NCI-H1694 treated with DMSO at 0.1 percent for 48 hours (cell line): ENCODE results near the gene ZNF846.
"Not testable (repeated sequence)": the region's sequence is repeated elsewhere in the genome, so short reads cannot be mapped to it uniquely, and the experiment has no call there.

Experiments used
- DNase-seq: peaks from one replicate; lab custom pipeline; 2025; lab: John Stamatoyannopoulos, UW

Gene ZNF846

DNA sequence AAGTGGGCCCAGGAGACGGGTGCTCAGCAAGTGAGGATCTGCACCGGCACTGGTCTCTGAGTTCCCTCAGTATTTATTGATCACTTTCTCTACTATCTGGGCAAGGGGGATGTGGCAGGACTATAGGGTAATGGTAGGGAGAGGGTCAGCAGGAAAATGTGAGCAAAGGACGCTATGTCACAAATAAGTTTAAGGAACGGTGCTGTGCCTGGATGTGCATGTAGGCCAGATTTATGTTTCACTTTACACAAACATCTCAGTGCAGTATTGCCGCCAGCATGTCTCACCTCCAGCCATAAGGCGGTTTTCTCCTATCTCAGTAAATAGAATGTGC is 15.6 kb upstream of the ZNF846 start:
- not testable (repeated sequence) for DNase-seq

GRCh38 chr19:9782338-9782737 is 13.8 kb upstream of the ZNF846 start:
- DNase-seq, result no peak

DNA sequence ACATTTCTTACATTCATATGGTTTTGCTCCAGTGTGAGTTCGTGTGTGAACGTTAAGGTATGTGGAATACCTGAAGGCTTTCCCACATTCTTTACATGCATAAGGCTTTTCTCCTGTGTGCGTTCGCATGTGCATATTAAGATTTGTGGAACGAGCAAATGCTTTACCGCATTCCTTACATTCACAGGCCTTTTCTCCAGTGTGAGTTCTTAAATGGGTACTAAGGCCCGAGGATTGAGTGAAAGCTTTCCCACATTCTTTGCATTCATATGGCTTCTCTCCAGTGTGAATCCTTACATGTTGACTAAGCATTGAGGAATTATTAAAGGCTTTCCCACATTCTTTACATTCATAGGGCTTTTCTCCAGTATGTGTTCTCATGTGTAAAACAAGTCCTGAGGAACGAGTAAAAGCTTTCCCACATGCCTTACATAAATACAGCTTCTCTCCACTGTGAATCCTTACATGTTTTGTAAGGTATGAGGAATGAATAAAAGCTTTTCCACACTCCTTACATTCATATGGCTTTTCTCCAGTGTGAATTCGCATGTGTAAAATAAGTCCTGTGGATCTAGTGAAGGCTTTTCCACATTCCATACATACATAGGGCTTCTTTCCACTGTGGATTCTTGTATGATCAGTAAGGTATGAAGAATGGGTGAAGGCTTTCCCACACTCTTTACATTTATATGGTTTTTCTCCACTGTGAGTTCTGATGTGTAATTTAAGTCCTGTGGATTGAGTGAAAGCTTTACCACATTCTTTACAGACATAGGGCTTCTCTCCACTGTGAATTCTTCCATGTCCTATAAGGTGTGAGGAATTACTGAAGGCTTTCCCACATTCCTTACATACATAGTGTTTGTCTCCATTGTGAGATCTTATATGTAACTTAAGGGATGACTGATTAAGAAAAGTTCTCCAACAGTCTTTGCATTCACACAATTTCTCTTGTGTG is 10.7 kb downstream of the ZNF846 start:
- no peak for DNase-seq

GRCh38 chr19:9752701-9753443 is 15.7 kb downstream of the ZNF846 start:
- no peak for DNase-seq

GRCh38 chr19:9751446-9751845 is 17.1 kb downstream of the ZNF846 start:
- DNase-seq, result no peak

DNA sequence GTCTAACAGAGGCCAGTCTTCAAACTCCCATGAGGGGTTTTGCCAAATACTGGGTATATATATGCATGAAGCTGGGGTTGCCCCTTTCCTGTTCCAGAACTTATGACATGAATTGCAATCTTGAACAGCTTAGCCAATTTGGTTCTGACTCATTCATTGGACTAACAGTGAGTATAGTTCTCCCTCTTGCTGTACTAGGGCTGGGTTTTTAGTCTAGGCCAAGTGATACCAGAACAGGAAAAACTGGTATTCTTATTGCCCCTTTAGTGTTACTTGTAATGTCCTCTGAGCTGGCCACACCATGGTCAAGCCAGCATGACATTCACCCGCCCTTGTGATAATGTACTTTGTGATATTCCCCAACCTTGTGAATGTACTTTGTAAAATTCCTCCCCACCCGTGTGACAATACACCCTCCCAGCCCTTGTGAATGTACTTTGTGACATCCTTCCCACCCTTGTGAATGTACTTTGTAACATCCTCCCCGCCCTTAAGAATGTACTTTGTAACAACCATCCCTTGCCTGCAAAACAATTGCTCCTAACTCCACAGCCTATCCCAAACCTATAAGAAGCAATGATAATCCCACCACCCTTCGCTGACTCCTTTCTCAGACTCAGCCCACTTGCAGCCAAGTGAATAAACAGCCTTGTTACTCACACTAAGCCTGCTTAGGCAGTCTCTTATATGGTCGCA is 26.9 kb downstream of the ZNF846 start:
- DNase-seq, result no peak

- DNase-seq, result no peak
These were observed 32.6 kb downstream of the ZNF846 start for GRCh38 chr19:9735986-9736385.

DNA sequence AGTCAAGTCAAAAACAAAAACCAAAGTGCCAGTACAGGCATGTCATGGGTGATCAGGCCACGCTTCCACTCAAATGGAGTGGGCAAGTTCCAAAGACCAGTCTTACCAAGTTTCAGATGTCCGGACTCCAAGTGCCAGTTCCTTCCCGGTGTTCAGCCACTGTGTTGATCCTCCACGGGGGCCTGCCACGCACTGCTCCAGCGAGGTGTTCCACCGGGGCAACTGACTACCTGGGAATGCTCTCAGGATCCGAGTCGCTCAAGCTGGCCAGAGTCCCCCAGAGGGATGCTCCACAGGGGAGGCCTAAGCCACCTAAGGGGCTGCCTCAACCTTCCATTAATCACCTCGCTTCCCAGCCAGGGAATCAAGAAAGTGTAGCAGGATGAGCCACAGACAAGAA is 38.5 kb downstream of the ZNF846 start:
- not testable (repeated sequence) for DNase-seq

DNA sequence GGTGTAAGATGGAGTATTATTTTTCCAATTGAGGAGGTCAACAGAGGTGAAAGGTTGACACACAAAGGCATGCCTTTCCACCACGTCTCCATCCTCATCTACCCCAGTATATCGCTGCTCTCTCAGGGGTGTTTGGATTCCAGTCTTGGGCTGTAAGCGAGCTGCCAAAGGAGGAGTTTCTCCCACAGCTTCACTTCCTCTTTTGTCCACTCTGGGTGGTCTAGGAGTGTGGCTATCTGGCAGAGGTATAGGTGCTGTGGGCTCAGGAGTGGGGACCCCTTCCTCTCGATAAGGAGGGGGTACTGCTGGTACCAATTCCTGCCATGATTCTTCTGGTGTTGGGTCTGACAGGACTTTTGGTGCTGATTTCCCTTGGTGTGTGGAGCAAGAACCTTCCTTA is 39.4 kb downstream of the ZNF846 start:
- no peak for DNase-seq

- DNase-seq, result no peak
These were observed 40.9 kb downstream of the ZNF846 start for GRCh38 chr19:9727644-9728043.

DNA sequence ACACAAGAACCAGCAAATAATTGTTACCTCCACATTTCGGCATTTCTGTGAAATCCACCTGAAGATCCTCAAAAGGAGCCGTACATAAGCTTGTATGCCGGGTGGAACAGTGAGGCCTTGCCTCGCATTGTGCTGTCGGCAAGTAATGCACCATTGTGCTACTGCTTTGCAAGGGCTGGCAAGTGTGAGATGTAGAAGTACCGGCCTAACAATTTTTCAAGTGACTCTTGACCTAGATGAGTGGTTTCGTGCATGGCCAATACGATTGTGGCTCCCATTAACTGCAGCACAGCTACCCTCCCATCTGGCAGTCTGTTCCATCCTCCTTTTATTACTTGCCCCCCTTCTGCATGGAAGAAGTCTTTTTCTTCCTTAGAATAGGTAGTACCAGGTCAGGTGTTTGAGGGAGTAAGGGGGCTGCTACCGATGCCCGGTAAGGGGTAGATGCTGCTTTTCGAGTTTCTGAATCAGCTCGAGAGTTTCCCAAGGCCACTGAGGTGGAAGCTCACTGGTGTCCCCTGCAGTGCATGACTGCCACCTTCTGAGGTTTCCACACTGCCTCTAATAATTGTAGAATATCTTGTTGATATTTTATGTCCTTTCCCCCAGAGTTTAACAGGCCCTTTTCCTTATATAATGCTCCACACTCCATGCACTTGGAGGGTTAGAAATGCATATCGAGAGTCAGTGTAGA is 42.9 kb downstream of the ZNF846 start:
- DNase-seq, result not testable (repeated sequence)

GRCh38 chr19:9724157-9724556 is 44.4 kb downstream of the ZNF846 start:
- DNase-seq, result no peak

- no peak for DNase-seq
These were observed 46.7 kb downstream of the ZNF846 start for GRCh38 chr19:9721861-9722260.

GRCh38 chr19:9720541-9720940 is 48.0 kb downstream of the ZNF846 start:
- DNase-seq, result no peak

GRCh38 chr19:9711815-9712214 is 56.7 kb downstream of the ZNF846 start:
- no peak for DNase-seq

DNA sequence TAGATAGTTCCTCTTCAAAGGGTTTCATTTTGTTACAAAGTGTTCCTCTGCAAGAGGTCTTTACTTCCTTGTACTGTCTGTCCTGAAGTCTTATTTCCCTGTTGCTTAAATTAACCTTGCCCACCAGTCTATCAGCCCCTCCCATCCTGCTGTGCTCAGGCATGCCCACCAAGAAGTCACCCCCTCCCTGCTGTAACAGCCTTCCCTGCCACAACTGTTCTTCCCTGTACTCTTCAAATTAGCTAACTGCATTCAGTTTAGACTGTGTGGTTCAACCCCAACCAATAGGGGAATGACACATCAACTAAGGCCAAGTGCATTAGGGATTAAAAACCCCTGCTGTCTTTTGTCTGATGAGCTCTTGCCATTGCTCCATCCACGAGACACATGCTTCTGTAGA is 59.2 kb downstream of the ZNF846 start:
- no peak for DNase-seq

GRCh38 chr19:9705836-9706235 is 62.7 kb downstream of the ZNF846 start:
- no peak for DNase-seq

DNA sequence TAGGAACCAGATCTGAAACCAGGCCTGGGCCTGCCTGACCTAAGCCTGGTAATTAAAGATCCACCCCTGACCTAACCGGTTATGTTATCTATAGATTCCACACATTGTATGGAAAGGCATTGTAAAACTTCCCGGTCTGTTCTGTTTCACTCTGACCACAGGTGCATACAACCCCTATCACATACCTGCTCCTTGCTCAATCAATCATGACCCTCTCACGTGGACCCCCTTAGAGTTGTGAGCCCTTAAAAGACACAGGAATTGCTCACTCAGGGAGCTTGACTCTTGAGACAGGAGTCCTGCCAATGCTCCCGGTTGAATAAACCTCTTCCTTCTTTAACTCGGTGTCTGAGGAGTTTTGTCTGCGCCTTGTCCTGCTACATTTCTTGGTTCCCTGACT is 66.4 kb downstream of the ZNF846 start:
- DNase-seq, result no peak
